ENCODE data around the gene NCEH1.

NCEH1 gene

DNA sequence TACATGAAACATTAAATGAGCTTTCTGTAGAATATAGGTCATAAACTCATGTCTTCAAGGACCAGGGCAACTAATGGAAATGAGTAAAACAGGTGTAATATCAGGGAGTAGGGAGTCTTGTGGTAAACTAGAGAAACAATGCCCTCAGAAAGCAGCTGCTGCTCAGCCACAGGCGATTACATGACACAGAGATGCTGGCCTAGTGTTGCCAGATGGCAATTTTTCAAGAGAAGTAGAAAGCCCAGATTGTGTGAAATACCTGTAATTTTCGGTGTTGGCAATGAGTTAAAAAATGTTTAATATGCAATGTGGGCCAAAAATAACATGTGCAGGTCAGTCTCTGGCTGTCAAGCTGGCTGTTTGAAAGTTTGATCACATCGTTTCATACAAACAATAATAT lies 23.4 kb downstream of the NCEH1 start:
- Histone ChIP-seq H3K27me3 (ENCODE audit: insufficient read depth, low read length) (no peaks in the 10 kb centered on the region), H3K14ac (ENCODE audit: low read length) (no peak overlapping the region), H3K4ac (ENCODE audit: low read depth, low read length) (no peak overlapping the region)

DNA sequence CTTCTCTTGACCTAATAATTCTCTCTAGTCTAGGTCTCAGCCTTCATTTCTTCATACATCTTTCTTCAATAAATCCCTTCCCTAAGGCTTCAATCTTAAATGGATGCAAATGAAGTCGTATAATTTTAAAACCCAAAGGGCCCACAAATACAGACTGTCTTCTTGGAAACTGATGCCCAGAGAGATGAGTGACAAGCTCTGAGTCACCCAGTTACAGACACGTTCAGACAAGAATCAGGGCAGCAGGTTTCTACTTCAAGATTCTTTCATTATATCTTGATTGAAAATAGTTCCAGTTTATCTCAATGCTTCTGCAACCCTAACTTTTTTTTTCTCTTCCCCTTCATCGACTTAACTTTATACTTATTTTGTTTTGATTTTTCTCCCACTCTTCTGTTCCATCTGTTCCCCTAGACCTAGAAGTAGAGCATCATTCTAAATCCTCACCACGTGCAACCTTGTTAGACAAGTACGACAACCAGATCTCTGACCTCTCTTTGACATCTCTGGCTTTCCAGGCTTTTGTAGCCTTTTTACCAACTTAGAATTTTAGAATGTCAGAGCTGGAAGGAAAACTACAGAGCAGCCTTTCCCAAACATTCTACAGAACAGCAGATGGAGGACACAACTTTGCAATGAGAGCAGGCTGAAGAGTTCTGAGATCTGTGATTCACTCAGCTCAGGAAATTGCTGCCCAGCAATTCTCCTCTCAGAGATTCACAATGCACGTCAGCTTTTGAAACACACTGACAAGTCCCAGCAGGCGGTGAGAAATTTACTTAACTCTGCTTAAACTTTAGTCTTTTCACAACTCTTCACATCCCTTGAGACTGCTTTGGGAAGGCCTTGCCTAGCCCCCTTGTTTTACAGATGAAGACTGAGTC lies 25.3 kb downstream of the NCEH1 start:
- H3K9me3 ChIP-seq (ENCODE audit: insufficient read depth, low read depth, low read length): no peaks in the 10 kb centered on the region
- H3K4me2 ChIP-seq (ENCODE audit: low read length): no peak overlapping the region
- H4K12ac ChIP-seq (ENCODE audit: low read depth, low read length): no peak overlapping the region
- H4K8ac ChIP-seq (ENCODE audit: low read depth, low read length): no peak overlapping the region
- WGBS (ENCODE audit: extremely low coverage, insufficient coverage, insufficient read length): 100% methylated on average over 1 of the region's 7 CpGs
- H4K91ac ChIP-seq (ENCODE audit: low read depth, low read length): no peak overlapping the region
- H3K27me3 ChIP-seq (ENCODE audit: insufficient read depth, low read length): no peaks in the 10 kb centered on the region
- no peak overlapping the region for H3K14ac ChIP-seq (ENCODE audit: low read length)
- H3K18ac ChIP-seq (ENCODE audit: low read length): no peak overlapping the region
- no peak overlapping the region for H3K9ac ChIP-seq (ENCODE audit: low read length)
- H2BK5ac ChIP-seq (ENCODE audit: low read depth, low read length, poor library complexity): no peak overlapping the region
- H3K4me3 ChIP-seq (ENCODE audit: low read depth, low read length): no peak overlapping the region
- no peak overlapping the region for H2BK120ac ChIP-seq (ENCODE audit: insufficient read depth, low read length, poor library complexity)
- H3K36me3 ChIP-seq (ENCODE audit: control insufficient read depth in 1 of 2, insufficient read depth in 2 of 2, low read length in 2 of 2): no peaks in the 10 kb centered on the region
- peaks cover 4 to 8% of the 10 kb centered on the region in 2 experiments for H3K4me1 ChIP-seq (ENCODE audit: control insufficient read depth in 1 of 2, insufficient read depth in 2 of 2, low read length in 2 of 2)
- H3K27ac ChIP-seq (ENCODE audit: low read depth, low read length): no peak overlapping the region
- DNase-seq: peak in 1 of 2 donors; percentile 42
- H3K23ac ChIP-seq (ENCODE audit: low read length): no peak overlapping the region
- no peak overlapping the region for H3K4ac ChIP-seq (ENCODE audit: low read depth, low read length)
- H2AFZ ChIP-seq (ENCODE audit: insufficient read depth, low read length, poor library complexity): no peak overlapping the region
- no peaks in the 10 kb centered on the region for H3K79me1 ChIP-seq (ENCODE audit: low read length)
- H3K79me2 ChIP-seq (ENCODE audit: control insufficient read depth, insufficient read depth, low read length, poor library complexity): no peaks in the 10 kb centered on the region
- no peak overlapping the region for H2BK12ac ChIP-seq (ENCODE audit: low read length)
- no peak overlapping the region for H2AK5ac ChIP-seq (ENCODE audit: low read length)

More for the DNA sequence above, 23.4 kb downstream of the NCEH1 start:
- Histone ChIP-seq H3K4me2 (ENCODE audit: low read length) (no peak overlapping the region), H2BK120ac (ENCODE audit: insufficient read depth, low read length, poor library complexity) (no peak overlapping the region), H2BK12ac (ENCODE audit: low read length) (no peak overlapping the region), H4K12ac (ENCODE audit: low read depth, low read length) (no peak overlapping the region), H3K4me3 (ENCODE audit: low read depth, low read length) (no peak overlapping the region), H4K8ac (ENCODE audit: low read depth, low read length) (no peak overlapping the region), H3K9me3 (ENCODE audit: insufficient read depth, low read depth, low read length) (no peaks in the 10 kb centered on the region), H3K18ac (ENCODE audit: low read length) (no peak overlapping the region), H3K79me1 (ENCODE audit: low read length) (no peaks in the 10 kb centered on the region), H3K36me3 (ENCODE audit: control insufficient read depth in 1 of 2, insufficient read depth in 2 of 2, low read length in 2 of 2) (no peaks in the 10 kb centered on the region), H2AK5ac (ENCODE audit: low read length) (no peak overlapping the region), H3K27ac (ENCODE audit: low read depth, low read length) (no peak overlapping the region), H3K79me2 (ENCODE audit: control insufficient read depth, insufficient read depth, low read length, poor library complexity) (no peaks in the 10 kb centered on the region), H3K4me1 (ENCODE audit: control insufficient read depth in 1 of 2, insufficient read depth in 2 of 2, low read length in 2 of 2) (peaks cover 4 to 8% of the 10 kb centered on the region in 2 experiments), H3K9ac (ENCODE audit: low read length) (no peak overlapping the region), H4K91ac (ENCODE audit: low read depth, low read length) (no peak overlapping the region), H2BK5ac (ENCODE audit: low read depth, low read length, poor library complexity) (no peak overlapping the region), H3K23ac (ENCODE audit: low read length) (no peak overlapping the region), H2AFZ (ENCODE audit: insufficient read depth, low read length, poor library complexity) (no peak overlapping the region)
- no CpG with 5 or more reads among the region's 3 CpGs for WGBS (ENCODE audit: extremely low coverage, insufficient coverage, insufficient read length)
- DNase-seq: peak in 1 of 2 donors; percentile 70

DNA sequence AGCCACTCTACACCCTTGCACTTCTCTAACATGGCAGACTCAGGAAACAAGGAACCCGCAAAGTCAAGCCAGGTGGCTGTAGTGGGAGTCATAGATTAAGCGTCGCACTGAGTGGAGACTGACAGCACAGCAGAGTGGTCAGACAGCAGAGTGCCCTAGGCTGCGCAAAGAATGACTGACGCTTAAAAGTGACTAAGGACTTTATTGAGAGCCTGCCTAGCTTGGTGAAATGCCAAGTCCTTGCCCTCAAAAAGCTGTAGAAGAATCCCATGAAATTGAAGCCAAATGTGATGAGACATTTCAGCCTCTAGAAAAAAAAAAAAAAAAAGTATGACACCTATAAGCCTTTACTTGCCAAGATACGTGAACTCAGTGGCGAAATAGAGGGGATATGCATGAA lies 30.2 kb downstream of the NCEH1 start:
- no peak for DNase-seq
- no CpG with 5 or more reads among the region's 7 CpGs for WGBS (ENCODE audit: extremely low coverage, insufficient coverage, insufficient read length)
- Histone ChIP-seq H2AK5ac (ENCODE audit: low read length) (no peak overlapping the region), H3K4me3 (ENCODE audit: low read depth, low read length) (no peak overlapping the region), H4K8ac (ENCODE audit: low read depth, low read length) (no peak overlapping the region), H3K27ac (ENCODE audit: low read depth, low read length) (no peak overlapping the region), H3K4me2 (ENCODE audit: low read length) (no peak overlapping the region), H3K9ac (ENCODE audit: low read length) (no peak overlapping the region), H3K18ac (ENCODE audit: low read length) (no peak overlapping the region), H3K14ac (ENCODE audit: low read length) (no peak overlapping the region), H3K79me1 (ENCODE audit: low read length) (no peaks in the 10 kb centered on the region), H2AFZ (ENCODE audit: insufficient read depth, low read length, poor library complexity) (no peak overlapping the region), H3K27me3 (ENCODE audit: insufficient read depth, low read length) (no peaks in the 10 kb centered on the region), H3K36me3 (ENCODE audit: control insufficient read depth in 1 of 2, insufficient read depth in 2 of 2, low read length in 2 of 2) (no peaks in the 10 kb centered on the region), H2BK5ac (ENCODE audit: low read depth, low read length, poor library complexity) (no peak overlapping the region), H3K4me1 (ENCODE audit: control insufficient read depth in 1 of 2, insufficient read depth in 2 of 2, low read length in 2 of 2) (peaks cover 0 to 5% of the 10 kb centered on the region in 2 experiments), H3K9me3 (ENCODE audit: insufficient read depth, low read depth, low read length) (no peaks in the 10 kb centered on the region), H4K12ac (ENCODE audit: low read depth, low read length) (no peak overlapping the region), H2BK12ac (ENCODE audit: low read length) (no peak overlapping the region), H2BK120ac (ENCODE audit: insufficient read depth, low read length, poor library complexity) (no peak overlapping the region), H4K91ac (ENCODE audit: low read depth, low read length) (no peak overlapping the region), H3K79me2 (ENCODE audit: control insufficient read depth, insufficient read depth, low read length, poor library complexity) (no peaks in the 10 kb centered on the region), H3K23ac (ENCODE audit: low read length) (no peak overlapping the region), H3K4ac (ENCODE audit: low read depth, low read length) (no peak overlapping the region)

DNA sequence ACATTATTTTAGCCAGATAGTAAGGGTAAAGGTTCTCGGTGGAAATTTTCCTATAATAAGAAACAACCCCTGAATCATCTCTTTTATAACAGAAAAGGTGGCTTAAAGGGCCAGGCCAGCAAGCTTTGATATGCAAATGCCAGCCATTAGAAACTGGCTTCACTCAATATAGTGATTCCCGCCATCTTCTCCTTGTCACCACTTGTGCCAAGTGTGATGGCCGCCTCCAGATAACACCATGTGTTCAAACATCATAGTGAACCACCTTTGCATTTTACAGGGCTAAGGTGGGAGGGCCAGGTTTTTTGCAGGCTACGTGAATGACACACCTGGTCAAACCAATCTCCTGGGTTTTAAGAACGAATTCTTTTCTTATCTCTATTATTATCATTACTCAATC lies 31.3 kb downstream of the NCEH1 start:
- H3K79me2 ChIP-seq (ENCODE audit: control insufficient read depth, insufficient read depth, low read length, poor library complexity): no peaks in the 10 kb centered on the region
- no peak overlapping the region for H3K14ac ChIP-seq (ENCODE audit: low read length)
- H3K23ac ChIP-seq (ENCODE audit: low read length): no peak overlapping the region
- H4K8ac ChIP-seq (ENCODE audit: low read depth, low read length): no peak overlapping the region
- no peak overlapping the region for H3K4ac ChIP-seq (ENCODE audit: low read depth, low read length)
- no peak overlapping the region for H2AFZ ChIP-seq (ENCODE audit: insufficient read depth, low read length, poor library complexity)
- no peak overlapping the region for H3K18ac ChIP-seq (ENCODE audit: low read length)
- H3K79me1 ChIP-seq (ENCODE audit: low read length): no peaks in the 10 kb centered on the region
- no peak for DNase-seq
- no peaks in the 10 kb centered on the region for H3K27me3 ChIP-seq (ENCODE audit: insufficient read depth, low read length)
- no peak overlapping the region for H3K4me3 ChIP-seq (ENCODE audit: low read depth, low read length)
- no peak overlapping the region for H2BK12ac ChIP-seq (ENCODE audit: low read length)
- H3K9me3 ChIP-seq (ENCODE audit: insufficient read depth, low read depth, low read length): no peaks in the 10 kb centered on the region
- no peak overlapping the region for H2BK120ac ChIP-seq (ENCODE audit: insufficient read depth, low read length, poor library complexity)
- H2BK5ac ChIP-seq (ENCODE audit: low read depth, low read length, poor library complexity): no peak overlapping the region
- H3K4me1 ChIP-seq (ENCODE audit: control insufficient read depth in 1 of 2, insufficient read depth in 2 of 2, low read length in 2 of 2): peaks cover 0 to 4% of the 10 kb centered on the region in 2 experiments
- no peak overlapping the region for H4K12ac ChIP-seq (ENCODE audit: low read depth, low read length)
- no peak overlapping the region for H2AK5ac ChIP-seq (ENCODE audit: low read length)
- H3K27ac ChIP-seq (ENCODE audit: low read depth, low read length): no peak overlapping the region
- H3K36me3 ChIP-seq (ENCODE audit: control insufficient read depth in 1 of 2, insufficient read depth in 2 of 2, low read length in 2 of 2): no peaks in the 10 kb centered on the region
- no CpG with 5 or more reads among the region's 5 CpGs for WGBS (ENCODE audit: extremely low coverage, insufficient coverage, insufficient read length)
- no peak overlapping the region for H3K9ac ChIP-seq (ENCODE audit: low read length)
- H4K91ac ChIP-seq (ENCODE audit: low read depth, low read length): no peak overlapping the region
- H3K4me2 ChIP-seq (ENCODE audit: low read length): no peak overlapping the region
